Measurements from ENCODE around the gene DDX52.
A peak's percentile ranks its signal among the peaks of the same experiment; 100 is the strongest.
"Not testable (repeated sequence)": the region's sequence is repeated elsewhere in the genome, so short reads cannot be mapped to it uniquely, and the experiment has no call there.

Gene DDX52

GRCh38 chr17:37650419-37651003 lies 7.3 kb upstream of the DDX52 start:
- no peak for DNase-seq

- no peak for DNase-seq
Observed at GRCh38 chr17:37648555-37648954, 5.3 kb upstream of the DDX52 start.

GRCh38 chr17:37647856-37648255 lies 4.6 kb upstream of the DDX52 start:
- no peak for DNase-seq

- DNase-seq = no peak
Observed at GRCh38 chr17:37643869-37644268, 623 bp upstream of the DDX52 start.

GRCh38 chr17:37642681-37643080 lies 565 bp downstream of the DDX52 start:
- DNase-seq = no peak

GRCh38 chr17:37640015-37640414 lies 3.2 kb downstream of the DDX52 start:
- DNase-seq = no peak

- DNase-seq = no peak
Observed at GRCh38 chr17:37637956-37638355, 5.3 kb downstream of the DDX52 start.

GRCh38 chr17:37616430-37616829 lies 26.8 kb downstream of the DDX52 start:
- not testable (repeated sequence) for DNase-seq

- no peak for DNase-seq
Observed at GRCh38 chr17:37614823-37615222, 28.4 kb downstream of the DDX52 start.

GRCh38 chr17:37614391-37614790 lies 28.9 kb downstream of the DDX52 start:
- DNase-seq = no peak

- no peak for DNase-seq
Observed at GRCh38 chr17:37610971-37611370, 32.3 kb downstream of the DDX52 start.

GRCh38 chr17:37610041-37610420 lies 33.2 kb downstream of the DDX52 start:
- DNase-seq = not testable (repeated sequence)

- DNase-seq = peak; percentile 94
Observed at GRCh38 chr17:37609170-37610040, 33.8 kb downstream of the DDX52 start, which contains the start of gene SYNRG. SYNRG (minus strand) TSS chr17:37609418; CDS start chr17:37609355, 63 bp downstream.

GRCh38 chr17:37608351-37609169 lies 34.7 kb downstream of the DDX52 start:
- no peak for DNase-seq

- DNase-seq = no peak
Observed at GRCh38 chr17:37607637-37608331, 35.5 kb downstream of the DDX52 start.

- DNase-seq = no peak
Observed at GRCh38 chr17:37605813-37606505, 37.3 kb downstream of the DDX52 start.

GRCh38 chr17:37605081-37605480 lies 38.2 kb downstream of the DDX52 start:
- no peak for DNase-seq

GRCh38 chr17:37604556-37604955 lies 38.7 kb downstream of the DDX52 start:
- no peak for DNase-seq

- no peak for DNase-seq
Observed at GRCh38 chr17:37598145-37598544, 45.1 kb downstream of the DDX52 start.

GRCh38 chr17:37592291-37592690 lies 51.0 kb downstream of the DDX52 start:
- DNase-seq = no peak

GRCh38 chr17:37585066-37585465 lies 58.2 kb downstream of the DDX52 start:
- no peak for DNase-seq

GRCh38 chr17:37576281-37576680 lies 67.0 kb downstream of the DDX52 start:
- no peak for DNase-seq
